DMS114 treated with DMSO at 0.1 percent for 48 hours (cell line): Measurements from ENCODE around the gene ARID5B.
"Not testable (repeated sequence)": the region's sequence is repeated elsewhere in the genome, so short reads cannot be mapped to it uniquely, and the experiment has no call there.

ENCODE experiments used
- DNase-seq: peaks from one replicate; lab custom pipeline; 2025; ENCODE audit not compliant: unreplicated experiment; lab: John Stamatoyannopoulos, UW

The ARID5B gene

GRCh38 chr10:62027841-62028501 lies 126.5 kb downstream of the ARID5B start:
- DNase-seq: no peak

GRCh38 chr10:62028502-62028842 lies 127.0 kb downstream of the ARID5B start:
- not testable (repeated sequence) for DNase-seq

- DNase-seq: no peak
Measured at GRCh38 chr10:62029401-62029800, 127.9 kb downstream of the ARID5B start.

GRCh38 chr10:62031507-62031906 lies 130.0 kb downstream of the ARID5B start:
- DNase-seq: no peak

GRCh38 chr10:62033125-62033524 lies 131.6 kb downstream of the ARID5B start:
- no peak for DNase-seq

- no peak for DNase-seq
Measured at GRCh38 chr10:62034096-62034640, 132.7 kb downstream of the ARID5B start.

GRCh38 chr10:62036186-62037081 lies 134.9 kb downstream of the ARID5B start:
- DNase-seq: no peak

- DNase-seq: peak; percentile 25
Measured at GRCh38 chr10:62037166-62037831, 135.8 kb downstream of the ARID5B start.

GRCh38 chr10:62037890-62038608 lies 136.6 kb downstream of the ARID5B start:
- DNase-seq: no peak

- peak; percentile 63 for DNase-seq
Measured at GRCh38 chr10:62038609-62039190, 137.2 kb downstream of the ARID5B start.

GRCh38 chr10:62039954-62040353 lies 138.5 kb downstream of the ARID5B start:
- DNase-seq: no peak

GRCh38 chr10:62040881-62041280 lies 139.4 kb downstream of the ARID5B start:
- DNase-seq: no peak

GRCh38 chr10:62043421-62044021 lies 142.0 kb downstream of the ARID5B start:
- no peak for DNase-seq

GRCh38 chr10:62044566-62044965 lies 143.1 kb downstream of the ARID5B start:
- no peak for DNase-seq

- no peak for DNase-seq
Measured at GRCh38 chr10:62045765-62046521, 144.4 kb downstream of the ARID5B start.

- no peak for DNase-seq
Measured at GRCh38 chr10:62046522-62047227, 145.2 kb downstream of the ARID5B start.

- peak; percentile 26 for DNase-seq
Measured at GRCh38 chr10:62047228-62047892, 145.9 kb downstream of the ARID5B start.

GRCh38 chr10:62047960-62048383 lies 146.5 kb downstream of the ARID5B start:
- no peak for DNase-seq
